Skeletal muscle tissue (tissue), 4 donors: ENCODE results near the gene SLCO4A1. TPM values are rescaled to one million over a fixed set of nuclear protein-coding genes. Genes with fewer than 3 reads are reported as not detected.

Experiments used
- H3K27ac ChIP-seq: one replicate; pipeline ENCODE4 v1.7.0; 2013; ENCODE audit warnings: mild to moderate bottlenecking, low read depth, low read length, inconsistent platforms
- H3K27me3 ChIP-seq, 3 donors: one replicate each; pipeline ENCODE4 v1.7.0; 2013; ENCODE audit warnings: low read length in 3 of 3; ENCODE audit not compliant: control insufficient read depth in 3 of 3, insufficient read depth in 3 of 3
- H3K36me3 ChIP-seq, 3 donors: one replicate each; pipeline ENCODE4 v1.7.0; 2013; ENCODE audit warnings: low read length in 3 of 3; ENCODE audit not compliant: control insufficient read depth in 3 of 3, insufficient read depth in 3 of 3
- H3K4me1 ChIP-seq, 3 donors: one replicate each; pipeline ENCODE4 v1.7.0; 2013; ENCODE audit warnings: low read length in 3 of 3, mild to moderate bottlenecking in 3 of 3; ENCODE audit not compliant: control insufficient read depth in 3 of 3, insufficient read depth in 3 of 3
- H3K4me3 ChIP-seq, 3 donors: one replicate each; pipeline ENCODE4 v1.7.0; 2013; ENCODE audit warnings: low read length in 3 of 3
- H3K9ac ChIP-seq, 3 donors: one replicate each; pipeline ENCODE4 v1.7.0; 2013; ENCODE audit warnings: low read length in 3 of 3, mild to moderate bottlenecking in 3 of 3, moderate library complexity in 2 of 3, low read depth in 1 of 3
- H3K9me3 ChIP-seq, 3 donors: one replicate each; pipeline ENCODE4 v1.7.0; 2013; ENCODE audit warnings: low read length in 3 of 3; ENCODE audit not compliant: control insufficient read depth in 3 of 3
- total RNA-seq: library from RNA; depleted of rRNA; stranded (reverse); fragments of >200 nt; gene quantifications from one replicate; pipeline ENCODE4 v1.2.3, GENCODE V29; 2014
- donor health status: Osteomylitis.

Gene SLCO4A1
- total RNA-seq, 1 donor from 2014 or later = not detected

DNA sequence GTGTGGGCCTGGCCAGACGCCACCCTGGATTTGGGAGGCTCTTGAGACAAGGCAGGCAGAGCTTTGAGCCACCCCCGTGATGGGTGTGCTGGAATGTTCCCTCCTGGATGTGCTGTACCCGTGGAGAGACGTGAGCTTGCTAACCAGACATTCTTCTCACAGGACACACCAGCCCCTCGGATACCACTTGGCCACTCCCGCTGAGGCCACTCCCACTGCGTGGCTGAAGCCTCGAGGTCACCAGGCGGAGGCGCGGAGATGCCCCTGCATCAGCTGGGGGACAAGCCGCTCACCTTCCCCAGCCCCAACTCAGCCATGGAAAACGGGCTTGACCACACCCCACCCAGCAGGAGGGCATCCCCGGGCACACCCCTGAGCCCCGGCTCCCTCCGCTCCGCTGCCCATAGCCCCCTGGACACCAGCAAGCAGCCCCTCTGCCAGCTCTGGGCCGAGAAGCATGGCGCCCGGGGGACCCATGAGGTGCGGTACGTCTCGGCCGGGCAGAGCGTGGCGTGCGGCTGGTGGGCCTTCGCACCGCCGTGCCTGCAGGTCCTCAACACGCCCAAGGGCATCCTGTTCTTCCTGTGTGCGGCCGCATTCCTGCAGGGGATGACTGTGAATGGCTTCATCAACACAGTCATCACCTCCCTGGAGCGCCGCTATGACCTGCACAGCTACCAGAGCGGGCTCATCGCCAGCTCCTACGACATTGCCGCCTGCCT is 14.1 kb downstream of the SLCO4A1 start:
- Histone ChIP-seq H3K9me3 (no peaks in the 10 kb centered on the region), H3K4me1 (peaks cover 12 to 20% (median 20%) of the 10 kb centered on the region in 3 donors), H3K9ac (no peak overlapping the region), H3K27ac (no peak overlapping the region), H3K36me3 (no peaks in the 10 kb centered on the region), H3K27me3 (no peaks in the 10 kb centered on the region), H3K4me3 (no peak overlapping the region)

GRCh38 chr20:62656919-62657588 is 14.8 kb downstream of the SLCO4A1 start:
- no peak overlapping the region for H3K27ac ChIP-seq
- H3K27me3 ChIP-seq = no peaks in the 10 kb centered on the region
- H3K9ac ChIP-seq = no peak overlapping the region
- H3K4me1 ChIP-seq = peaks cover 9 to 21% (median 16%) of the 10 kb centered on the region in 3 donors
- H3K4me3 ChIP-seq = no peak overlapping the region
- H3K36me3 ChIP-seq = no peaks in the 10 kb centered on the region
- H3K9me3 ChIP-seq = no peaks in the 10 kb centered on the region

- Histone ChIP-seq H3K9ac (no peak overlapping the region), H3K9me3 (no peaks in the 10 kb centered on the region), H3K4me1 (peaks cover 6 to 20% (median 11%) of the 10 kb centered on the region in 3 donors), H3K36me3 (no peaks in the 10 kb centered on the region), H3K4me3 (no peak overlapping the region), H3K27me3 (no peaks in the 10 kb centered on the region), H3K27ac (no peak overlapping the region)
Observed at GRCh38 chr20:62657589-62657942, 15.3 kb downstream of the SLCO4A1 start.

DNA sequence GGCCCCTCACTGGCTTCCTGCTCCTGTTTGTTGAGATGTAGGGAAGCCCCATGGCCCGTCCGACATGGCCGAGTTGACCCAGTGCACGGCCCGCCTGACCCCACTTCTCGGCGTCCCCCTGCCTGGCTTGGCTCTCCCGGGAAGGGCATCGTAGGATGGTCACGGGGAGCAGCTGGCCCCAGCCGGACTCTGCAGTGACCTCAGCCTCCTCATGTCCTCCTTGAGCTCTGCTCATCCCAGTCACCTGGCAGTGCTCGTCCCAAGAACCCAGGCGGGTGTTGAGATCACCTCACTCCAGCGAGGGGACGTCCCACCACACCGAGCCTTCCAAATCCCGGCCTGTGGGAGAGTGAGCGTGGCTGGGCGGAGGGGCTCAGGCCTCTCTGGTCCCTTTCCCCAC is 15.7 kb downstream of the SLCO4A1 start:
- peaks cover 2 to 16% (median 7%) of the 10 kb centered on the region in 3 donors for H3K4me1 ChIP-seq
- H3K36me3 ChIP-seq = no peaks in the 10 kb centered on the region
- H3K9me3 ChIP-seq = no peaks in the 10 kb centered on the region
- H3K27ac ChIP-seq = no peak overlapping the region
- no peak overlapping the region for H3K4me3 ChIP-seq
- no peak overlapping the region for H3K9ac ChIP-seq
- H3K27me3 ChIP-seq = peaks cover 0 to 1% (median 0%) of the 10 kb centered on the region in 3 donors

- H3K9me3 ChIP-seq = no peaks in the 10 kb centered on the region
- peaks cover 0 to 10% (median 3%) of the 10 kb centered on the region in 3 donors for H3K4me1 ChIP-seq
- H3K27me3 ChIP-seq = peaks cover 0 to 3% (median 0%) of the 10 kb centered on the region in 3 donors
- H3K36me3 ChIP-seq = no peaks in the 10 kb centered on the region
- H3K4me3 ChIP-seq = no peak overlapping the region
- no peak overlapping the region for H3K9ac ChIP-seq
- H3K27ac ChIP-seq = no peak overlapping the region
Observed at GRCh38 chr20:62658593-62659178, 16.4 kb downstream of the SLCO4A1 start.

DNA sequence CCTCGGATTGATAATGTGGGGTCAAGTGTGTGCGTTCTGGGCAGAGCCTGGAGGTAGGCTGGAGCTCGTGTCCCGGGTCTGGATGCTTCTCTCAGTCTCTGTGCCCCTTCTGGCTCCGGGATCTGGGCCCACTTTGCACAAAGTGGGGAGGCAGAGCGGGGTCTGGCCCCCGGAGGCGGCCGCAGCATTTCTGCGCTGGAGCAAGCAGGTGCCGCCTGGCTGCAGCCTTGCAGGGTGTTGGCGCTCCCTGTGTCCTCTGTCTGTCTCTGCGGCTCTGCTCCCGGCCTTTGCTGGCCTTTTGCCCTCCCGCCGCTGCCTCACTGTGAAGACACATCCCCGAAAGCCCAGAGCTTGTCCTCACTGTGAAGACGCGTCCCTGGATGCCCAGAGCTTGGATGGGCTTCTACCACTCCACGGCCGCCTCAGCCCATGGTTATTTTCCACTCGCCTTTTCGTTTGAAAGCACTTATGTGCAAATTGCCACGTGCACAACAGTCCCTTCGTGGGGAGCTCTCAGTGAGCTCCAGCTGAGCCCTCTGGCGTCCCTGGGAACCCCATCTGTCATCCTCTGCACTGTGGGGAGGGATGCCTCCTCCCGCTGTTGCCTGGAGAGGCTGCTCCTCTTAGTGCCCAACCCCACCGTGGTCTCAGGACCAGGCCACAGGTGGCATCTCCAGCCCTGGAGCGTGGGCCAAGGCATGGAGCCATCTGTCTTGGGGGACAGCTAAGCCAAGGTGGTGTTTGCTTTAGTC is 17.4 kb downstream of the SLCO4A1 start:
- peaks cover 0 to 3% (median 0%) of the 10 kb centered on the region in 3 donors for H3K27me3 ChIP-seq
- H3K4me3 ChIP-seq = no peak overlapping the region
- no peak overlapping the region for H3K9ac ChIP-seq
- H3K9me3 ChIP-seq = no peaks in the 10 kb centered on the region
- H3K27ac ChIP-seq = no peak overlapping the region
- no peaks in the 10 kb centered on the region for H3K36me3 ChIP-seq
- H3K4me1 ChIP-seq = peaks cover 0 to 10% (median 3%) of the 10 kb centered on the region in 3 donors

- Histone ChIP-seq H3K27me3 (peaks cover 0 to 6% (median under 1%) of the 10 kb centered on the region in 3 donors), H3K4me1 (peaks cover 0 to 10% (median 3%) of the 10 kb centered on the region in 3 donors), H3K36me3 (no peaks in the 10 kb centered on the region), H3K9me3 (no peaks in the 10 kb centered on the region), H3K27ac (no peak overlapping the region), H3K9ac (no peak overlapping the region), H3K4me3 (no peak overlapping the region)
Observed at GRCh38 chr20:62660240-62660615, 17.9 kb downstream of the SLCO4A1 start.

- H3K4me1 ChIP-seq = peaks cover 0 to 10% (median under 1%) of the 10 kb centered on the region in 3 donors
- H3K9ac ChIP-seq = no peak overlapping the region
- no peak overlapping the region for H3K4me3 ChIP-seq
- no peaks in the 10 kb centered on the region for H3K9me3 ChIP-seq
- peaks cover 0 to 9% (median 2%) of the 10 kb centered on the region in 3 donors for H3K27me3 ChIP-seq
- H3K27ac ChIP-seq = no peak overlapping the region
- no peaks in the 10 kb centered on the region for H3K36me3 ChIP-seq
Observed at GRCh38 chr20:62660768-62661167, 18.5 kb downstream of the SLCO4A1 start.

- H3K27ac ChIP-seq = no peak overlapping the region
- H3K36me3 ChIP-seq = no peaks in the 10 kb centered on the region
- peaks cover 0 to 10% (median 2%) of the 10 kb centered on the region in 3 donors for H3K27me3 ChIP-seq
- H3K4me3 ChIP-seq = no peak overlapping the region
- H3K9me3 ChIP-seq = no peaks in the 10 kb centered on the region
- no peak overlapping the region for H3K9ac ChIP-seq
- H3K4me1 ChIP-seq = peaks cover 0 to 16% (median 5%) of the 10 kb centered on the region in 3 donors
Observed at GRCh38 chr20:62661647-62662046, 19.3 kb downstream of the SLCO4A1 start.
